Caco-2 (cell line): ENCODE data around the gene NOL4L. TPM values are rescaled to one million over a fixed set of nuclear protein-coding genes. Genes with fewer than 3 reads are reported as not detected.

Experiments used
- BruUV-seq: library from RNA; stranded (reverse); fragments of 400-500 nt; replicated peaks from 2 replicates; lab custom pipeline; 2021; lab: Mats Ljungman, UMichigan
- CTCF ChIA-PET: fragments of 300-600 bp; sonication (Branson Sonifier 250); formaldehyde crosslinking; loops from one replicate; lab custom pipeline; 2022; ENCODE audit warnings: antibody characterized with exemption; lab: Charles Lee
- POLR2A ChIA-PET: fragments of 300-600 bp; sonication (Branson Sonifier 250); formaldehyde crosslinking; loops from one replicate; lab custom pipeline; 2022; ENCODE audit warnings: antibody characterized with exemption; lab: Charles Lee
- DNase-seq, 2 experiments: peaks; one replicate each; pipeline versions ENCODE4 v3.0.0 to v3.0.0-alpha.2; 2020 to 2022
- H3K27me3 ChIP-seq: replicated peaks from 2 replicates; pipeline ENCODE4 v1.6.0; 2011; ENCODE audit warnings: low read length; ENCODE audit not compliant: control insufficient read depth, insufficient read depth
- H3K36me3 ChIP-seq: 2 replicates; pipeline ENCODE4 v1.5.1; 2011; ENCODE audit warnings: low read length; ENCODE audit not compliant: control insufficient read depth, insufficient read depth
- H3K4me1 ChIP-seq: fragments of 250-450 bp; sonication (Bioruptor Pico); 2 replicates; pipeline ENCODE4 v1.5.1; 2020; ENCODE audit warnings: mild to moderate bottlenecking
- H3K4me3 ChIP-seq: 2 replicates; pipeline ENCODE4 v1.5.1; 2011; ENCODE audit warnings: low read depth, mild to moderate bottlenecking, control low read depth, low read length
- H3K9me3 ChIP-seq: fragments of 250-450 bp; sonication (Bioruptor Pico); 2 replicates; pipeline ENCODE4 v1.5.1; 2020; ENCODE audit warnings: mild to moderate bottlenecking, moderate library complexity
- H3K27ac Mint-ChIP-seq: one replicate; pipeline ENCODE4 v1.8.0; 2022; ENCODE audit warnings: mixed read lengths; ENCODE audit not compliant: unreplicated experiment
- H3K27me3 Mint-ChIP-seq: one replicate; pipeline ENCODE4 v1.8.0; 2022; ENCODE audit warnings: mixed read lengths; ENCODE audit not compliant: insufficient read depth, unreplicated experiment
- H3K36me3 Mint-ChIP-seq: one replicate; pipeline ENCODE4 v1.8.0; 2022; ENCODE audit warnings: mild to moderate bottlenecking, mixed read lengths; ENCODE audit not compliant: insufficient read depth, unreplicated experiment
- H3K4me1 Mint-ChIP-seq: one replicate; pipeline ENCODE4 v1.8.0; 2022; ENCODE audit warnings: low read depth, mixed read lengths; ENCODE audit not compliant: unreplicated experiment
- H3K4me3 Mint-ChIP-seq: one replicate; pipeline ENCODE4 v1.8.0; 2022; ENCODE audit warnings: mild to moderate bottlenecking, moderate library complexity, mixed read lengths; ENCODE audit not compliant: unreplicated experiment
- H3K9me3 Mint-ChIP-seq: one replicate; pipeline ENCODE4 v1.8.0; 2022; ENCODE audit warnings: mixed read lengths; ENCODE audit not compliant: unreplicated experiment
- CTCF ChIP-seq, 2 experiments: fragments of 200-600 bp in 1 of 2; IDR thresholded peaks; 1 replicate in 1 of 2; 2 replicates in 1 of 2; pipeline versions ENCODE4 v1.5.1 to v1.8.0; 2011 to 2022; ENCODE audit warnings: antibody characterized with exemption in 1 of 2, control low read depth in 1 of 2, inconsistent platforms in 1 of 2, low read depth in 1 of 2, low read length in 1 of 2, mild to moderate bottlenecking in 1 of 2, moderate library complexity in 1 of 2; ENCODE audit not compliant: insufficient read depth in 1 of 2, severe bottlenecking in 1 of 2, unreplicated experiment in 1 of 2
- intact Hi-C: fragments of 100-400 bp; cut with micrococcal nuclease; formaldehyde crosslinking; loops from one replicate; pipeline ENCODE4 v1.10.0; 2022; ENCODE audit not compliant: unreplicated experiment
- total RNA-seq: library from RNA; stranded (reverse); gene quantifications from 2 replicates; pipeline ENCODE4 v1.2.3, GENCODE V29; 2022

The NOL4L gene
- total RNA-seq, 1 experiment from 2014 or later, result 80.9 TPM

- no peaks in the 10 kb centered on the region for H3K4me1 ChIP-seq
- Mint-ChIP-seq H3K27ac (no peak overlapping the region), H3K36me3 (no peaks in the 10 kb centered on the region), H3K4me1 (no peaks in the 10 kb centered on the region), H3K9me3 (no peaks in the 10 kb centered on the region), H3K27me3 (peaks cover 6% of the 10 kb centered on the region), H3K4me3 (no peak overlapping the region)
- intact Hi-C loops, result no loop called here
- no peaks in the 10 kb centered on the region for H3K9me3 ChIP-seq
- H3K36me3 ChIP-seq, result no peaks in the 10 kb centered on the region
- ChIA-PET POLR2A (no interaction called here), CTCF (no interaction called here)
- no TSS peak for BruUV-seq
- no peak overlapping the region for H3K4me3 ChIP-seq
- DNase-seq, result no peak
- H3K27me3 ChIP-seq, result no peaks in the 10 kb centered on the region
- no peak for TF ChIP-seq CTCF (IDR thresholded peaks at IDR 0.05; ENCODE audit: insufficient read depth in 1 of 2, low read depth in 1 of 2, low read length in 1 of 2, severe bottlenecking in 1 of 2, unreplicated experiment in 1 of 2)
Measured at GRCh38 chr20:32614303-32614702, 29.2 kb upstream of the NOL4L start.

- Mint-ChIP-seq H3K4me1 (no peaks in the 10 kb centered on the region), H3K9me3 (no peaks in the 10 kb centered on the region), H3K36me3 (no peaks in the 10 kb centered on the region), H3K27ac (no peak overlapping the region), H3K4me3 (no peak overlapping the region), H3K27me3 (peaks cover 6% of the 10 kb centered on the region)
- no peak for DNase-seq
- intact Hi-C loops, result no loop called here
- no peaks in the 10 kb centered on the region for H3K36me3 ChIP-seq
- H3K4me1 ChIP-seq, result no peaks in the 10 kb centered on the region
- ChIA-PET POLR2A (no interaction called here), CTCF (no interaction called here)
- no TSS peak for BruUV-seq
- no peaks in the 10 kb centered on the region for H3K27me3 ChIP-seq
- H3K4me3 ChIP-seq, result no peak overlapping the region
- no peak for TF ChIP-seq CTCF (IDR thresholded peaks at IDR 0.05; ENCODE audit: insufficient read depth in 1 of 2, low read depth in 1 of 2, low read length in 1 of 2, severe bottlenecking in 1 of 2, unreplicated experiment in 1 of 2)
- H3K9me3 ChIP-seq, result no peaks in the 10 kb centered on the region
Measured at GRCh38 chr20:32613192-32614053, 28.3 kb upstream of the NOL4L start.

- no peaks in the 10 kb centered on the region for H3K9me3 Mint-ChIP-seq
- H3K36me3 Mint-ChIP-seq, result no peaks in the 10 kb centered on the region
- no peaks in the 10 kb centered on the region for H3K36me3 ChIP-seq
- H3K9me3 ChIP-seq, result no peaks in the 10 kb centered on the region
- H3K27me3 Mint-ChIP-seq, result peaks cover 6% of the 10 kb centered on the region
- ChIA-PET CTCF (interaction anchor here (0.7 kb wide), 1 partner anchor 595 kb away, joined by 4 read pairs; no protein-coding TSS in a partner anchor), POLR2A (no interaction called here)
- peak in 1 of 2 experiments; percentile 42 for DNase-seq
- H3K4me3 ChIP-seq, result no peak overlapping the region
- intact Hi-C loops, result no loop called here
- no peak overlapping the region for H3K4me3 Mint-ChIP-seq
- no peaks in the 10 kb centered on the region for H3K4me1 Mint-ChIP-seq
- no peak overlapping the region for H3K27ac Mint-ChIP-seq
- no peak for TF ChIP-seq CTCF (IDR thresholded peaks at IDR 0.05; ENCODE audit: insufficient read depth in 1 of 2, low read depth in 1 of 2, low read length in 1 of 2, severe bottlenecking in 1 of 2, unreplicated experiment in 1 of 2)
- no TSS peak for BruUV-seq
- no peaks in the 10 kb centered on the region for H3K4me1 ChIP-seq
- H3K27me3 ChIP-seq, result no peaks in the 10 kb centered on the region
Measured at GRCh38 chr20:32612351-32613191, 27.4 kb upstream of the NOL4L start.
